Endothelial cell of umbilical vein (primary cell): ENCODE results near the gene TTC31. TPM values are rescaled to one million over a fixed set of nuclear protein-coding genes. Genes with fewer than 3 reads are reported as not detected.

ENCODE experiments used
- BruUV-seq: library from RNA; stranded (reverse); fragments of 400-500 nt; replicated peaks from 2 replicates; lab custom pipeline; 2021; lab: Mats Ljungman, UMichigan
- CTCF ChIA-PET: fragments of 300-600, 350-600 bp; sonication (Branson Sonifier 250); formaldehyde crosslinking; loops from one replicate; lab custom pipeline; 2021; ENCODE audit warnings: antibody characterized with exemption, inconsistent platforms; lab: Charles Lee
- POLR2A ChIA-PET: fragments of 300-600, 350-600 bp; sonication (Branson Sonifier 250); formaldehyde crosslinking; loops from one replicate; lab custom pipeline; 2021; ENCODE audit warnings: antibody characterized with exemption, inconsistent platforms; lab: Charles Lee
- DNase-seq: peaks from one replicate; pipeline ENCODE4 v3.0.0-alpha.2; 2011; ENCODE audit warnings: low read depth, low spot score
- FAIRE-seq: peaks from 2 replicates; lab custom pipeline; 2011; peaks lifted over from hg19 to GRCh38; lab: Jason Lieb, UNC
- H2AFZ ChIP-seq: 2 replicates; pipeline ENCODE4 v1.6.0; 2012; ENCODE audit warnings: low read depth, low read length, control low read depth, inconsistent platforms
- H3K27ac ChIP-seq: 2 replicates; pipeline ENCODE4 v1.5.1; 2011; ENCODE audit warnings: low read depth, mild to moderate bottlenecking, control low read depth, low read length, moderate library complexity; ENCODE audit not compliant: insufficient read depth
- H3K27me3 ChIP-seq, 2 experiments: 2 replicates each; pipeline versions ENCODE4 v1.6.0 to v1.6.1; 2011; ENCODE audit warnings: low read length in 2 of 2, mixed read lengths in 1 of 2; ENCODE audit not compliant: control insufficient read depth in 2 of 2, insufficient read depth in 2 of 2
- H3K36me3 ChIP-seq, 2 experiments: 2 replicates in 1 of 2; 3 replicates in 1 of 2; pipeline ENCODE4 v1.5.1; 2011; ENCODE audit warnings: low read length in 2 of 2, mild to moderate bottlenecking in 1 of 2, moderate library complexity in 1 of 2; ENCODE audit not compliant: control insufficient read depth in 2 of 2, insufficient read depth in 2 of 2; ENCODE audit errors: extremely low read depth in 1 of 2
- H3K4me1 ChIP-seq: 3 replicates; pipeline ENCODE4 v1.5.1; 2011; ENCODE audit warnings: mild to moderate bottlenecking, low read length; ENCODE audit not compliant: control insufficient read depth, insufficient read depth; ENCODE audit errors: extremely low read depth
- H3K4me2 ChIP-seq: 2 replicates; pipeline ENCODE4 v1.6.1; 2011; ENCODE audit warnings: low read length, control low read depth, mixed read lengths; ENCODE audit not compliant: insufficient read depth
- H3K4me3 ChIP-seq, 3 experiments: fragments of 200-600 bp in 1 of 3; sonication (generic), shearing (Covaris generic) in 1 of 3; replicated peaks in 1 of 3; 2 replicates each; pipeline ENCODE4 v1.5.1; 2011 to 2016; ENCODE audit warnings: control low read depth in 3 of 3, low read length in 3 of 3, mild to moderate bottlenecking in 2 of 3, inconsistent platforms in 1 of 3, low read depth in 1 of 3, moderate library complexity in 1 of 3; ENCODE audit not compliant: insufficient read depth in 1 of 3
- H3K79me2 ChIP-seq: 2 replicates; pipeline ENCODE4 v1.6.0; 2012; ENCODE audit warnings: low read length, inconsistent platforms; ENCODE audit not compliant: control insufficient read depth, insufficient read depth
- H3K9ac ChIP-seq: replicated peaks from 2 replicates; pipeline ENCODE3; 2011; ENCODE audit warnings: low read length, control low read depth; ENCODE audit not compliant: insufficient read depth; ENCODE audit errors: extremely low read depth
- H3K9me1 ChIP-seq: replicated peaks from 3 replicates; pipeline ENCODE4 v1.6.0; 2011; ENCODE audit warnings: mild to moderate bottlenecking, low read length; ENCODE audit not compliant: control insufficient read depth, insufficient read depth; ENCODE audit errors: extremely low read depth
- H3K9me3 ChIP-seq: replicated peaks from 2 replicates; pipeline ENCODE4 v1.5.1; 2012; ENCODE audit warnings: low read length, inconsistent platforms; ENCODE audit not compliant: control insufficient read depth, insufficient read depth
- H4K20me1 ChIP-seq: replicated peaks from 2 replicates; pipeline ENCODE3; 2011; ENCODE audit warnings: mild to moderate bottlenecking, low read length; ENCODE audit not compliant: control insufficient read depth, insufficient read depth; ENCODE audit errors: extremely low read depth
- GATA2 ChIP-seq: IDR thresholded peaks from 2 replicates; pipeline ENCODE4 v1.7.0; 2011; ENCODE audit warnings: low read depth, mild to moderate bottlenecking, moderate library complexity, mixed read lengths, low read length; ENCODE audit not compliant: insufficient read length, insufficient read depth
- POLR2A ChIP-seq: IDR thresholded peaks from 2 replicates; pipeline ENCODE4 v1.6.1; 2012; ENCODE audit warnings: low read depth, mild to moderate bottlenecking, control low read depth, low read length
- POLR2AphosphoS5 ChIP-seq: IDR thresholded peaks from 2 replicates; pipeline ENCODE4 v1.6.1; 2012; ENCODE audit warnings: low read depth, mild to moderate bottlenecking, control low read depth, low read length, moderate library complexity; ENCODE audit not compliant: insufficient read depth
- dilution Hi-C: fragments of 300-500 bp; cut with MboI; formaldehyde crosslinking; loops from one replicate; pipeline ENCODE4 v1.15.0; 2019; ENCODE audit warnings: low sequenced_read_pairs; ENCODE audit not compliant: extremely low pct_ligation_motif_present
- intact Hi-C: fragments of 100-400 bp; cut with micrococcal nuclease; formaldehyde crosslinking; loops from one replicate; pipeline ENCODE4 v1.10.0; 2022
- polyA plus RNA-seq, 4 experiments: library from polyadenylated mRNA; depleted of rRNA in 3 of 4; stranded (reverse) in 3 of 4; unstranded in 1 of 4; fragments of >200 nt; gene quantifications; 2 replicates each; pipeline versions ENCODE4 v1.2.1 to v1.2.3, GENCODE V29; 2011 to 2012; ENCODE audit warnings: missing spikeins in 1 of 4
- total RNA-seq: library from RNA; stranded (reverse); gene quantifications from 2 replicates; pipeline ENCODE4 v1.2.3, GENCODE V29; 2021

The TTC31 gene
- total and polyA plus RNA-seq, 2 donors (not counting 3 experiments of a cell fraction or from before 2014, with no cell fraction given), result 20.1 to 24.1 TPM

- Histone ChIP-seq H4K20me1 (no peaks in the 10 kb centered on the region), H3K4me1 (peaks cover 20% of the 10 kb centered on the region), H3K4me2 (peak within 1 kb of the TSS; percentile 89), H3K9ac (peak within 1 kb of the TSS; percentile 78), H3K27ac (peak within 1 kb of the TSS; percentile 74), H3K27me3 (no peaks in the 10 kb centered on the region), H3K79me2 (peaks cover 19% of the 10 kb centered on the region), H2AFZ (peak within 1 kb of the TSS; percentile 84), H3K4me3 (peak within 1 kb of the TSS; percentile 77 to 90 (median 81)), H3K9me3 (no peaks in the 10 kb centered on the region), H3K9me1 (no peaks in the 10 kb centered on the region), H3K36me3 (peaks cover 6 to 26% of the 10 kb centered on the region in 2 experiments)
- peak; percentile 100 for FAIRE-seq
- dilution Hi-C loops, result no loop called here
- POLR2A ChIA-PET, result interaction anchor here (0.6 to 1.2 kb wide), 4 partner anchors 8 to 71 kb away, joined by 3 read pairs; partner anchors contain the start of genes LBX2 and WBP1
- CTCF ChIA-PET, result interaction anchor here (0.6 to 5.2 kb wide), 4 partner anchors 9 to 58 kb away, joined by 3 to 82 read pairs (median 5); partner anchors contain the start of genes CCDC142 and TTC31
- TF ChIP-seq POLR2A (peak; percentile 96), POLR2AphosphoS5 (peak; percentile 98), GATA2 (no peak)
- intact Hi-C loops, result loop anchor here (1.0 to 5.0 kb wide), 11 partner anchors 13 to 793 kb away; partner anchors contain the start of genes DOK1, INO80B, LBX2 and PCGF1
- no TSS peak for BruUV-seq
- peak; percentile 97 for DNase-seq
Measured at GRCh38 chr2:74529357-74530238, 46.7 kb downstream of the TTC31 start, which contains the start of the genes AUP1 and HTRA2. TSS of gene AUP1 (minus strand) at chr2:74529706. CDS start at chr2:74529629, 77 bp downstream. TSS of gene HTRA2 (plus strand) at chr2:74529933. CDS start at chr2:74530007, 74 bp downstream.
